K562 (cell line): ENCODE measurements around the gene TGFBR3L. TPM values are rescaled to one million over a fixed set of nuclear protein-coding genes. Genes with fewer than 3 reads are reported as not detected.

Source experiments
- ATAC-seq: fragments of 200-7000 bp; cut with Tn5 transposase; 3 replicates; pipeline ENCODE4 v1.9.1; 2020; ENCODE audit warnings: moderate library complexity
- BruUV-seq: library from RNA; stranded (reverse); fragments of 400-500 nt; replicated peaks from 2 replicates; lab custom pipeline; 2021; lab: Mats Ljungman, UMichigan
- CTCF ChIA-PET: fragments of 300-600 bp; formaldehyde crosslinking; extraction: SDS; loops from one replicate; lab custom pipeline; 2021; ENCODE audit warnings: low intra/inter-chr PET ratio; lab: Yijun Ruan, JAX
- POLR2A ChIA-PET: fragments of 300-600, 350-650 bp; sonication (Branson Sonifier 250); formaldehyde crosslinking; extraction: SDS; loops from one replicate; lab custom pipeline; 2021; ENCODE audit warnings: antibody characterized with exemption, inconsistent platforms; lab: Yijun Ruan, JAX
- DNase-seq, 4 experiments: peaks; one replicate each; pipeline versions ENCODE4 v3.0.0 to v3.0.0-alpha.2; 2011 to 2018; ENCODE audit warnings: low spot score in 3 of 4, mixed read lengths in 3 of 4; ENCODE audit errors: extremely low read depth in 1 of 4
- FAIRE-seq: peaks from 2 replicates; lab custom pipeline; 2011; peaks lifted over from hg19 to GRCh38; lab: Jason Lieb, UNC
- H2AFZ ChIP-seq: 2 replicates; pipeline ENCODE4 v1.6.0; 2011; ENCODE audit warnings: low read depth, low read length, control low read depth, inconsistent platforms
- H3K27ac ChIP-seq: fragments of 200-600 bp; 3 replicates; pipeline ENCODE4 v1.8.0; 2011; ENCODE audit warnings: low read depth, mild to moderate bottlenecking, control low read depth, inconsistent platforms, low read length, moderate library complexity, mixed read lengths; ENCODE audit errors: extremely low read depth
- H3K27me3 ChIP-seq, 2 experiments: fragments of 300-600 bp in 1 of 2; 2 replicates in 1 of 2; 3 replicates in 1 of 2; pipeline versions ENCODE4 v1.6.0 to v1.8.0; 2011; ENCODE audit warnings: inconsistent platforms in 2 of 2, low read length in 2 of 2, mild to moderate bottlenecking in 1 of 2, mixed read lengths in 1 of 2, moderate library complexity in 1 of 2; ENCODE audit not compliant: control insufficient read depth in 2 of 2, insufficient read depth in 2 of 2
- H3K36me3 ChIP-seq: fragments of 300-600 bp; 3 replicates; pipeline ENCODE4 v1.8.0; 2011; ENCODE audit warnings: mild to moderate bottlenecking, low read length, inconsistent platforms; ENCODE audit not compliant: control insufficient read depth, insufficient read depth
- H3K4me1 ChIP-seq, 2 experiments: fragments of 200-600 bp in 1 of 2; replicated peaks in 1 of 2; 2 replicates in 1 of 2; 3 replicates in 1 of 2; pipeline versions ENCODE4 v1.5.1 to v1.8.0; 2011; ENCODE audit warnings: inconsistent platforms in 2 of 2, low read length in 2 of 2, mild to moderate bottlenecking in 1 of 2, mixed read lengths in 1 of 2, moderate library complexity in 1 of 2; ENCODE audit not compliant: control insufficient read depth in 2 of 2, insufficient read depth in 2 of 2
- H3K4me2 ChIP-seq: 2 replicates; pipeline ENCODE4 v1.6.1; 2011; ENCODE audit warnings: low read length, control low read depth, inconsistent platforms, mixed read lengths; ENCODE audit not compliant: insufficient read depth
- H3K4me3 ChIP-seq: fragments of 200-600 bp; sonication (generic), shearing (Covaris generic); 2 replicates; pipeline ENCODE4 v1.5.1; 2016; ENCODE audit warnings: control low read depth, inconsistent platforms
- H3K79me2 ChIP-seq: fragments of 200-600 bp; 3 replicates; pipeline ENCODE4 v1.8.0; 2011; ENCODE audit warnings: low read length, inconsistent platforms; ENCODE audit not compliant: control insufficient read depth, insufficient read depth
- H3K9ac ChIP-seq, 2 experiments: 2 replicates each; pipeline versions ENCODE4 v1.6.0 to v1.6.1; 2011; ENCODE audit warnings: low read depth in 2 of 2, low read length in 2 of 2, control low read depth in 1 of 2, inconsistent platforms in 1 of 2, mild to moderate bottlenecking in 1 of 2, mixed read lengths in 1 of 2; ENCODE audit not compliant: insufficient read depth in 1 of 2
- H3K9me1 ChIP-seq: one replicate; pipeline ENCODE4 v1.6.0; 2011; ENCODE audit warnings: inconsistent platforms, mild to moderate bottlenecking, low read length, moderate library complexity; ENCODE audit not compliant: control insufficient read depth, insufficient read depth
- H3K9me3 ChIP-seq: replicated peaks from 2 replicates; pipeline ENCODE4 v1.5.1; 2011; ENCODE audit warnings: low read depth, low read length, inconsistent platforms; ENCODE audit not compliant: control insufficient read depth, insufficient read depth
- H4K20me1 ChIP-seq: replicated peaks from 2 replicates; pipeline ENCODE4 v1.6.1; 2011; ENCODE audit warnings: low read length, inconsistent platforms, mixed read lengths; ENCODE audit not compliant: control insufficient read depth, insufficient read depth
- POLR2G ChIP-seq: fragments of 200-400 bp; formaldehyde crosslinking; IDR thresholded peaks from 2 replicates; pipeline ENCODE4 v1.6.1; 2017; ENCODE audit warnings: low read depth, mild to moderate bottlenecking, antibody characterized with exemption, low read length, moderate library complexity
- RBFOX2 ChIP-seq: fragments of 200-400 bp; formaldehyde crosslinking; IDR thresholded peaks from 2 replicates; pipeline ENCODE4 v1.6.1; 2017; ENCODE audit warnings: low read depth, mild to moderate bottlenecking, low read length, moderate library complexity
- ZNF146 ChIP-seq: IDR thresholded peaks from one replicate; pipeline ENCODE4 v1.6.1; 2018; ENCODE audit warnings: missing compliant biosample characterization; ENCODE audit not compliant: unreplicated experiment
- WGBS: fragments of 100-300 bp; shearing (Covaris generic); methylation state at CpG from one replicate; pipeline ENCODE4 v1.1.6; 2016; ENCODE audit warnings: low coverage, mixed read lengths; ENCODE audit not compliant: insufficient coverage; ENCODE audit errors: missing lambda C conversion rate; 5-methylcytosine and 5-hydroxymethylcytosine counted together
- in situ Hi-C: fragments of 300-500 bp; cut with MboI; formaldehyde crosslinking; loops from 4 replicates; pipeline ENCODE4 v1.15.0; 2018; ENCODE audit warnings: inconsistent platforms, mixed read lengths
- intact Hi-C: fragments of 100-400 bp; cut with micrococcal nuclease; formaldehyde crosslinking; loops from 2 replicates; pipeline ENCODE4 v1.14.2; 2022
- polyA plus RNA-seq, 8 experiments: library from polyadenylated mRNA; depleted of rRNA in 4 of 8; stranded (reverse) in 5 of 8; unstranded in 3 of 8; fragments of >200 nt; fragmentation: Nextera tagmentation in 2 of 8; fragmentation: Illumina TruSeq in 1 of 8; extraction: Ambion mirVana in 2 of 8; extraction: Trizol in 1 of 8; gene quantifications; 2 replicates each; pipeline versions ENCODE4 v1.2.1 to v1.2.3, GENCODE V29; 2011 to 2014; ENCODE audit warnings: inconsistent platforms in 1 of 8, missing spikeins in 1 of 8
- total RNA-seq, 7 experiments: library from RNA; depleted of rRNA in 6 of 7; stranded (reverse); fragments of >200 nt in 6 of 7; fragmentation: Illumina TruSeq in 2 of 7; extraction: Trizol in 2 of 7; gene quantifications; 2 replicates each; pipeline versions ENCODE4 v1.2.1 to v1.2.3, GENCODE V29; 2011 to 2021; ENCODE audit warnings: low replicate concordance in 1 of 7
- TF ChIP-seq, protein P1 (sequence below): fragments of 200-800 bp; sonication (Bioruptor generic); IDR thresholded peaks from 2 replicates; pipeline ENCODE4 v1.6.1; 2016; ENCODE audit warnings: missing genetic modification characterization, missing compliant biosample characterization

The TGFBR3L gene
- total and polyA plus RNA-seq, 9 of the 15 experiments (the other 6 are each of a cell fraction or from before 2014, with no cell fraction given), result not detected

DNA sequence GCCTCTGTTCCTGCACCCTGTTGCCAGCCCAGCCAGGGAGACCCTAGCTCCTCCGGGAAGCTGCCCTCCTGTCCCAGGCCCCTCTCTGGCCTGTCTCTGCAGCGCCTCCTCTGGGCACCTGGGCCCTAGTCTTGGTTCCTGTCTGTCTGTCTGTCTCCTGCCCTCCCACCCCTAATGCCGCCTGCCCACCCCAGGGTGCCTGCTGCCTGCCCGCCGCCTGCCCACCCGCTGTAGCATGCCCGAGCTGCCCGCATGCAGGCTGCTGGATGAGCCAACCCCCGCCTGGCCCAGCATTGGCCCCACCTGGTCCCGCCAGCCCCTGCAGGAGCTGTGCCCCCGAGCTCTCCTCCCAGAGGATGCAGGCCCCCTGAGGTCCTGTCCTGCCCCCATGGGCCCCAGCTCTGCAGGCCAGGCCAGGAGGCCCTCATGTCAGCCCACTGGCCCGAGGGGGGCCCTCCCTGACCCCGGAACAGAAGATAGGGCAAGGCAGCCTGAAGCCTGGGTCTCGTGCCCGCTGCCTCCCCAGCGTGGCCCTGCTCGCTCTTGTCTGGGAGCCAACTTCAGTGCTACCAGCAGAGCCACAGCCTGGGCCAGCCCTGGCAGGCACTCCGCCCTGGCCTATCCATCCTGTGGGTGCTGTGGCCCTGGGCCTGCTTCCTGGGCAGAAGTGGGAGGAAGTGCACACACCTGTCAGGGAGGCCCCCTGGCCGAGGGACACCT, 5.7 kb upstream of the TGFBR3L start:
- peaks cover 7% of the 10 kb centered on the region for H3K9me1 ChIP-seq
- no peak for TF ChIP-seq ZNF146 (CRISPR knock-in tag)
- peak; percentile 43; the same call in 1 of the 2 replicates for TF ChIP-seq RBFOX2
- peak; percentile 68 for TF ChIP-seq POLR2G
- TF ChIP-seq, protein P1, sequence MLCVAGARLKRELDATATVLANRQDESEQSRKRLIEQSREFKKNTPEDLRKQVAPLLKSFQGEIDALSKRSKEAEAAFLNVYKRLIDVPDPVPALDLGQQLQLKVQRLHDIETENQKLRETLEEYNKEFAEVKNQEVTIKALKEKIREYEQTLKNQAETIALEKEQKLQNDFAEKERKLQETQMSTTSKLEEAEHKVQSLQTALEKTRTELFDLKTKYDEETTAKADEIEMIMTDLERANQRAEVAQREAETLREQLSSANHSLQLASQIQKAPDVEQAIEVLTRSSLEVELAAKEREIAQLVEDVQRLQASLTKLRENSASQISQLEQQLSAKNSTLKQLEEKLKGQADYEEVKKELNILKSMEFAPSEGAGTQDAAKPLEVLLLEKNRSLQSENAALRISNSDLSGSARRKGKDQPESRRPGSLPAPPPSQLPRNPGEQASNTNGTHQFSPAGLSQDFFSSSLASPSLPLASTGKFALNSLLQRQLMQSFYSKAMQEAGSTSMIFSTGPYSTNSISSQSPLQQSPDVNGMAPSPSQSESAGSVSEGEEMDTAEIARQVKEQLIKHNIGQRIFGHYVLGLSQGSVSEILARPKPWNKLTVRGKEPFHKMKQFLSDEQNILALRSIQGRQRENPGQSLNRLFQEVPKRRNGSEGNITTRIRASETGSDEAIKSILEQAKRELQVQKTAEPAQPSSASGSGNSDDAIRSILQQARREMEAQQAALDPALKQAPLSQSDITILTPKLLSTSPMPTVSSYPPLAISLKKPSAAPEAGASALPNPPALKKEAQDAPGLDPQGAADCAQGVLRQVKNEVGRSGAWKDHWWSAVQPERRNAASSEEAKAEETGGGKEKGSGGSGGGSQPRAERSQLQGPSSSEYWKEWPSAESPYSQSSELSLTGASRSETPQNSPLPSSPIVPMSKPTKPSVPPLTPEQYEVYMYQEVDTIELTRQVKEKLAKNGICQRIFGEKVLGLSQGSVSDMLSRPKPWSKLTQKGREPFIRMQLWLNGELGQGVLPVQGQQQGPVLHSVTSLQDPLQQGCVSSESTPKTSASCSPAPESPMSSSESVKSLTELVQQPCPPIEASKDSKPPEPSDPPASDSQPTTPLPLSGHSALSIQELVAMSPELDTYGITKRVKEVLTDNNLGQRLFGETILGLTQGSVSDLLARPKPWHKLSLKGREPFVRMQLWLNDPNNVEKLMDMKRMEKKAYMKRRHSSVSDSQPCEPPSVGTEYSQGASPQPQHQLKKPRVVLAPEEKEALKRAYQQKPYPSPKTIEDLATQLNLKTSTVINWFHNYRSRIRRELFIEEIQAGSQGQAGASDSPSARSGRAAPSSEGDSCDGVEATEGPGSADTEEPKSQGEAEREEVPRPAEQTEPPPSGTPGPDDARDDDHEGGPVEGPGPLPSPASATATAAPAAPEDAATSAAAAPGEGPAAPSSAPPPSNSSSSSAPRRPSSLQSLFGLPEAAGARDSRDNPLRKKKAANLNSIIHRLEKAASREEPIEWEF (CRISPR knock-in tag), result no peak
- H3K9ac ChIP-seq, result peak overlapping the region in 1 of 2 experiments; percentile 82; a peak in 2 of 4 replicates
- in situ Hi-C loops (no loop called here), intact Hi-C loops (no loop called here)
- no peak overlapping the region for H3K4me3 ChIP-seq
- BruUV-seq, result no TSS peak
- FAIRE-seq, result no peak
- no peaks in the 10 kb centered on the region for H4K20me1 ChIP-seq
- H3K27ac ChIP-seq, result no peak overlapping the region
- no peaks in the 10 kb centered on the region for H3K9me3 ChIP-seq
- H3K4me2 ChIP-seq, result no peak overlapping the region
- H3K79me2 ChIP-seq, result peaks cover 44% of the 10 kb centered on the region
- H2AFZ ChIP-seq, result no peak overlapping the region
- ATAC-seq, result no peak
- CTCF ChIA-PET, result no interaction called here
- no peak for DNase-seq
- H3K36me3 ChIP-seq, result peaks cover 61% of the 10 kb centered on the region; the same call in 2 of the 3 replicates
- POLR2A ChIA-PET, result interaction anchor here (0.6 to 1.0 kb wide), 2 partner anchors 11 to 13 kb away, joined by 4 to 8 read pairs; partner anchors contain the start of gene SNAPC2
- H3K4me1 ChIP-seq, result peaks cover 8 to 91% of the 10 kb centered on the region in 2 experiments; a peak in 4 of 5 replicates
- H3K27me3 ChIP-seq, result no peaks in the 10 kb centered on the region
- WGBS, result 96% methylated on average over 13 of the region's 19 CpGs
